ENCODE measurements around the gene RGSL1.

Gene RGSL1

GRCh38 chr1:182450087-182450486, at the start of gene RGSL1:
Gene RGSL1 (plus strand): TSS chr1:182450146. CDS start chr1:182450166, 20 bp downstream.
- no peak for DNase-seq

- no peak for DNase-seq
Observed at GRCh38 chr1:182400567-182400966, 49.4 kb upstream of the RGSL1 start, which contains the start of gene TEDDM1. Gene TEDDM1 (minus strand): TSS chr1:182400667. CDS start chr1:182400485, 182 bp downstream.

- DNase-seq: no peak
Observed at GRCh38 chr1:182404781-182405180, 45.2 kb upstream of the RGSL1 start.

- DNase-seq: no peak
Observed at GRCh38 chr1:182405578-182405977, 44.4 kb upstream of the RGSL1 start.

- no peak for DNase-seq
Observed at GRCh38 chr1:182406012-182406411, 43.9 kb upstream of the RGSL1 start.

- DNase-seq: no peak
Observed at GRCh38 chr1:182407724-182408123, 42.2 kb upstream of the RGSL1 start.

GRCh38 chr1:182408435-182409075, 41.4 kb upstream of the RGSL1 start:
- DNase-seq: no peak

GRCh38 chr1:182410138-182410537, 39.8 kb upstream of the RGSL1 start:
- DNase-seq: no peak

- no peak for DNase-seq
Observed at GRCh38 chr1:182410620-182411273, 39.2 kb upstream of the RGSL1 start.

GRCh38 chr1:182413486-182413885, 36.5 kb upstream of the RGSL1 start:
- no peak for DNase-seq

GRCh38 chr1:182413969-182414368, 36.0 kb upstream of the RGSL1 start:
- no peak for DNase-seq

GRCh38 chr1:182415789-182416188, 34.2 kb upstream of the RGSL1 start:
- DNase-seq: no peak

GRCh38 chr1:182426442-182427430, 23.2 kb upstream of the RGSL1 start:
- DNase-seq: no peak

GRCh38 chr1:182428043-182428442, 21.9 kb upstream of the RGSL1 start:
- no peak for DNase-seq

GRCh38 chr1:182430263-182431068, 19.5 kb upstream of the RGSL1 start:
- no peak for DNase-seq

GRCh38 chr1:182431278-182431677, 18.7 kb upstream of the RGSL1 start:
- DNase-seq: no peak

- DNase-seq: no peak
Observed at GRCh38 chr1:182433580-182433979, 16.4 kb upstream of the RGSL1 start.

- no peak for DNase-seq
Observed at GRCh38 chr1:182438326-182438725, 11.6 kb upstream of the RGSL1 start.

- DNase-seq: no peak
Observed at GRCh38 chr1:182441719-182442118, 8.2 kb upstream of the RGSL1 start.

- DNase-seq: no peak
Observed at GRCh38 chr1:182442333-182442732, 7.6 kb upstream of the RGSL1 start.

- DNase-seq: no peak
Observed at GRCh38 chr1:182444497-182444896, 5.4 kb upstream of the RGSL1 start.

GRCh38 chr1:182446033-182446669, 3.8 kb upstream of the RGSL1 start:
- peak; percentile 41 for DNase-seq

All from NCI-H774 (cell line).